DMS114 treated with DMSO at 0.1 percent for 48 hours (cell line): ENCODE measurements around the gene TMEM143.
"Not testable (repeated sequence)": the region's sequence is repeated elsewhere in the genome, so short reads cannot be mapped to it uniquely, and the experiment has no call there.

ENCODE experiments used
- DNase-seq: peaks from one replicate; lab custom pipeline; 2025; ENCODE audit not compliant: unreplicated experiment; lab: John Stamatoyannopoulos, UW

The TMEM143 gene

DNA sequence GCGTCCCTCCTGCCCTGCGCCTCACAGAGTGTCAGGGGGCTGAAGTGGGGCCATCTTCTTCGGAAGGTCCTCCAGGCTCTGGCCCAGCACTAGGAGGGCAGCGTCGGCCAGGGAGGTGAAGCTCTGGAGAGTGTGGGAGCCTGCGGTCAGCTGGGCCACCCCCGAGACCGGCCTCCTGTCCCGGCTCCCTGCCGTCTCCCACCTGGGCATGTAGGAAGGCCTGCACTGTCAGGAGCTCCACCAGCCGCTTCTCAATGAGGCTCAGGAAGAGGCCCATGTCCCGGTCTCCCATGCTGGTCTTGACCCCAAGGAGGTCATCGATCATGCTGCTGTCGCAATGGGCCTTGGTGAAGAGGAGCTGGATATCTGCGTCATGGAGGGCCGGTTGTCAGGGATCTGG lies 65.8 kb downstream of the TMEM143 start:
- DNase-seq = no peak

DNA sequence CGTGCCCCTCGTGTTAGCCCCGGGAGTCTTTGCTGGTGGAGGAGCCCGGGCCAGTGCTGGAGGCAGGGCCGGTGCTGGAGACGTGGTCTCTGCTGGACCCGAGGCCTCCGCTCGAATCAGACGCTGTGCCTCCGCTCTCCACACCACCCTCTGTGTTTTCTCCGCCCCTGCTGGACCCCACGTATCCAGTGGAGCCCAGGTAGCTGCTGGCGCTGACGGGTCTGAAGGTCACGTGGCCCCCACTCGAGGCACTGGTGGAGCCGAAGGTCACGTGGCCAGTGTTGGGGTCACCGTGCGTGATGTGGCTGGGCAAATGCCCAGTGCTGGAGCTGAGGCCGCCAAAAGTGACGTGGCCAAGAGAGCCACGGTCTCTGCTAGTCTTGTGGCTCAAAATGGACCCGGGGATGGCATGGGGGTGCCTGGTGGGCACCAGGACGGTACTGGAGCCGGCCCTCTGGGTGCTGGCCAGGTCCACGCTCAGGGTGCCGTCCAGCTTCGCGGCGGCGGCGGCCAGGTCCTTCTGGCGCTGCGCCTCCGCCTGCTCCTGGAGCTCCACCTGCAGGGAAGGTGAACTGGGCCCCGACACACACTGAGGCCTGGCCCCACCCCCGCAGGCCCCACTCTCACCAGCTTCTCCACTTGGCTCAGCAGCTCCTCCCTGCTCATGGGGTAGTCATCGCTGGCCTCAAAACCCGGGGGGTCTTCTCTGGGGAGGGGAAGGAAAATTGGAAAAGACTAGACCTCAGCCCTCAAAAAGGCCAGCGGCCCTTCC lies 66.6 kb downstream of the TMEM143 start:
- DNase-seq = no peak

GRCh38 chr19:48295458-48295857 lies 68.3 kb downstream of the TMEM143 start:
- no peak for DNase-seq

GRCh38 chr19:48292798-48293197 lies 70.9 kb downstream of the TMEM143 start:
- DNase-seq = no peak

GRCh38 chr19:48291489-48291815 lies 72.3 kb downstream of the TMEM143 start:
- DNase-seq = not testable (repeated sequence)

- peak; percentile 51 for DNase-seq
These were observed 72.8 kb downstream of the TMEM143 start for GRCh38 chr19:48290771-48291488.

DNA sequence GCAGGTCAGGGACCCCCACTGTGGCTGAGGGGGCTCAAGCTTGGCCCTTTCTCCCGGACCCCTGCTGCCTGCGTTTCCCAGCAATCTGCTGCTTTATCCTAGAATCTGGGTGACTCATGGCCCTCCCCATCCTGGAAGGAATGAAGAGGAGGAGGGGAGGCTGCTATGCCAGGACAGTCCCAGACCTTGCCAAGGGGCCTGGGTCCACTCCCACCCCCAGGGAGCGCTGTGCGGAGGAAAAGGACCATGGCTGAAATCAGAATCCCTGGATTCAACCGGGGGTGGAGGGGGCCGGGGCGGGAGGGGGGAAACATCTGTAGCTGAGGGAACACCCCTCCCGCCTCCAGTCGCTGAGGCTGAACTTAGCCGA lies 73.4 kb downstream of the TMEM143 start:
- no peak for DNase-seq

DNA sequence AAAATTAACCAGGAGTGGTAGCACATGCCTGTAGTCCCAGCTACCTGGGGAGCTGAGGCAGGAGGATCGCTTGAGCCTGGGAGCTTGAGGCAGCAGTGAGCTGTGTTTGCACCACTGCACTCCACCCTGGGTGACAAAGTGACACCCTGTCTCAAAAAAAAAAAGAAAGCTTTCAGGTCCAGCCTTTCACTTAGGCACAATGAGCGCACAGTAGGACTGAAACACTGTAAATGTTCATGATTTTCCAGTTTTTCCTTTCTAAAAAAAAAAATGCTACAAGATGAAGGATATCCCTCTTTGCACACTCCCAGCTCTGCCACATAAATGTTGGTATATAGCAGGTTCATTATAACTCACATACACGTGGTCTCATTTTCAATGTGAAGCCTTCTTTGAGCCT lies 76.0 kb downstream of the TMEM143 start:
- no peak for DNase-seq

DNA sequence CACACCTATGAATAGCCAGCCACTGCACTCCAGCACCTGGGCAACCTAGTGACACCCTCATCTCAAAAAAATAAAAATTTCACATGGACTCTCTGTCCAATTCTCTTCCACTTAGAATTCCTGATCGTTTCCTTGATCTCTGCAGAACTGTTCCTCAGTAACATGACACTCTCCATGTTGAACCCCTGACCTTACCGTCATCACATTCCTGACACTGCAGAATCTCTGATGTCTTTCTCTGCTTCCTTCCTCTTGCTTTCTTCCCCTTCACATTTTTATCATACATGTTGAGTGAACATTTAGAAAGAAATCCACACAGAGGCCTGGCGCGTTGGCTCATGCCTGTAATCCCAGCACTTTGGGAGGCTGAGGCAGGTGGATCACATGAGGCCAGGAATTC lies 78.8 kb downstream of the TMEM143 start:
- DNase-seq = no peak

DNA sequence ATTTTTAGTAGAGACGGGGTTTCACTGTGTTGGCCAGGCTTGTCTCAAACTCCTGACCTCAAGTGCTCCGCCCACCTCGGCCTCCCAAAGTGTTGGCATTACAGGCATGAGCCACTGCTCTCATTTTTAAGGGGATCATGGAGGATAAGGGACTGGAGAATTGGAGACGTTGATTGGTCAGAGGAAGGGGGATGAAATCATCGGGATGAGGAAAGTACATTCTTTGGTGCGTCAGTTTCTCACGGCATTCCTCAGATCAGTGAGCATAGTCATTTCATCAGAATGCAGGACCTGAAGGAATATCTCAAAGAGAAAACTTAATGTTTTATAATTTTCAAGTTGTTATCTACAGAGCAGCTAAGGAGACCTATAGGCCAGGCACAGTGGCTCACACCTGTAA lies 79.8 kb downstream of the TMEM143 start:
- no peak for DNase-seq
